Bone marrow (tissue), 2 donors: Measurements from ENCODE around the gene CREM.

Source experiments
- DNase-seq, 2 donors: peaks; one replicate each; lab custom pipeline; 2025; lab: John Stamatoyannopoulos, UW

CREM gene

GRCh38 chr10:35135861-35136260 lies 9.2 kb downstream of the CREM start:
- DNase-seq: no peak

DNA sequence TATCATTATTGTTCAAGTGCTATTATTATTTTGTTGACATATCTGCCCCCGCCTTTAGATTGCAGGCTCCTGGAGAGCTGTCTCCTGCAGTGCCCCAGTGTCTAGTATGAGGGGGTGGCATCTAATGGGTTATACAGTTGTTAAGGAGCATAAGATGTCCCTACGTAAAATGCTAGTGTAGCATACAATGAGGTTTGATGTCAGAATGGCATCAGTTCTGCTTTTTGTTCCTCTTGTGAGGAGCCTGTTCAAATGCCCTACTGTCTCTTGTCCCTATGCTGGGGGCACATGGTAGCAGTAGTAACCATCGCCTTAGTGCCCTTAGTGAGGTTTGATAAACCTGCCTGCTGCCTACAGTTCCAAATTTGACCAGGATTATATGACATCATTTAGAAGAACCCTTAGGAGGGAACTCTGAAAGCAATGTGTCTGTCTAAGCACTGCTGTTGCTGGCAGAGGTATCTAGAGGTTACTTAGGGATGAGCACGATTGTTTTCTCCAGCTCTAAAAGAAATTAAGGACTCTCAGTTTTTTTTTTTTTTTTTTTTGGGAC lies 9.7 kb downstream of the CREM start:
- no peak for DNase-seq

DNA sequence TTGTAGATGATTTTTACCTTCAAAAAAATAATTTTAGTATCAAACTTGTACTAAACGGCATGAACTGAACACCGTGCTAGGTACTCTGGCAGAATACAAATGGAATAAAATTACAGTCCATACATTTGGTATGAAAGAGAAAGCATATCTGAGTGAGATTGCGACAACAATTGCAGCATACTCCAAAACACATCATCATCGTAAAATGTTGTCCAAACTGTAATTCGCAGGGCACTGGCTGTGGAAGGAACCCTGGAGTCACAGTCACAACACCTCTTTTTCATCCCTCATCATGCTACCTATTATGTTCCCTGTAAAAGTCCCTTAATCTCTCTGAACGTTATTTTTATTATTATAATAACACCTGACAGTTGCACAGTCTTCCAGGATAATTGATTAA lies 13.5 kb downstream of the CREM start:
- no peak for DNase-seq

- no peak for DNase-seq
Observed at GRCh38 chr10:35140727-35141126, 14.1 kb downstream of the CREM start.

DNA sequence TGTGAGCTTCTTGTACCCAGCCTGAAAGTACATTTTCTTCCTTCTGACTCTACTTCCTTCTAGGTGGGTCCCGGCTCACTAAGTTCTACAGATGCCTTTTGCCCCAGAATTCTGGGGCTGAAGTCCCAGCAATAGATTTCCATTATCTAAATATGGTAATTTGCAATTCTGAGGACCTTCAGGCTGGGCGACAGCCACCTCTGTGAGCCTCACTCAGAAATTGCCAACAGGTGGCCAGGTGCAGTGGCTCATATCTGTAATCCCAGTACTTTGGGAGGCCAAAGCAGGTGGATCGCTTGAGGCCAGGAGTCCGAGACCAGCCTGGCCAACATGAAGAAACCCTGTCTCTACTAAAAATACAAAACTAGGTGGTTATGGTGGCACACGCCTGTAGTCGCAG lies 23.7 kb downstream of the CREM start:
- no peak for DNase-seq

DNA sequence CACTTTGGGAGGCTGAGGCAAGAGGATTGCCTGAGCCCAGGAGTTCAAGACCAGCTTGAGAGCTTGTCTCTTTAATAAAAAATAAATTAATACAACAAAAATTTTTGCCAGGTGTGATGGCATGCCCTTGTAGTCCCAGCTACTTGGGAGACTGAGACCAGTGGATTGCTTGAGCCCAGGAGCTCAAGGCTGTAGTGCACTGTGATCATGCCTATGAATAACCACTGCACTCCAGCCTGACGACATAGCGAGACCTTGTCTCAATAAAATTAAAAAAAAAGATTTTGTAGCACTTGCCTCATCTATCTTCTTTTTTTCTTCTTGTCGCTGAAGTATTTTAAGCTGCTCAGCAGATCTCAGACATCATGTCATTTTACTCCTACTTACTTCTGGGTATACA lies 26.3 kb downstream of the CREM start:
- DNase-seq: no peak

- no peak for DNase-seq
Observed at GRCh38 chr10:35153716-35154115, 27.1 kb downstream of the CREM start.

GRCh38 chr10:35160743-35161142 lies 34.1 kb downstream of the CREM start:
- no peak for DNase-seq

GRCh38 chr10:35161906-35162305 lies 35.3 kb downstream of the CREM start:
- DNase-seq: no peak

DNA sequence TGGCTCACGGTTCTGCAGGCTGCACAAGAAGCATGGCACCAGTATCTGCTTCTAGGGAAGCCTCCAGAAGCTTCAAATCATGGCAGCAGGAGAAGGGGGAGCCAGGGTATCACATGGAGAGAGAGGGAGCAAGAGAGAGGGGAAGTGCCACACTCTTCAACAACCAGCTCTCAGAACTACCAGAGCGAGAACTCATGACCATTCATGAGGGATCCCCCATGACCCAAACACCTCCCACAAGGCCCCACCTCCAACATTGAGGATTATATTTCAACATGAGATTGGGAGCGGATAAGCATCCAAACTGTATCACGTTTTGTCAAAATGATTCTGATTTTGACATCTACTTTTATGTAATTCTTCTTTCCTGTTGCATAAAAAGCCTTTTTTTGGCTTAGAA lies 38.5 kb downstream of the CREM start:
- DNase-seq: no peak

GRCh38 chr10:35165811-35166210 lies 39.2 kb downstream of the CREM start:
- DNase-seq: no peak

DNA sequence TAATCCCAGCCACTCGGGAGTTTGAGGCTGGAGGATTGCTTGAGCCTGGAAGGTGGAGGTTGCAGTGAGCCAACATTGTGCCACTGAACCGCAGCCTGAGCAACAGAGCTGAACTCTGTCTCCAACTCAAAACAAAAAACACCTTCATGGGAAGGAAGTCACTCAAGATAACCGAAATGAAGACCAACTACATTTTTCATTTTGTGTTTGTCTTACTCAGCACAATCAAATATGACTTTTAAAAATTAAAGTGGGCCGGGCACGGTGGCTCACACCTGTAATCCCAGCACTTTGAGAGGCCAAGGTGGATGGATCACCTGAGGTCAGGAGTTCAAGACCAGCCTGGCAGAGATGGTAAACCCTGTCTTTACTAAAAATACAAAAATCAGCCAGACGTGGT lies 40.0 kb downstream of the CREM start:
- DNase-seq: no peak

- no peak for DNase-seq
Observed at GRCh38 chr10:35167342-35167741, 40.7 kb downstream of the CREM start.

DNA sequence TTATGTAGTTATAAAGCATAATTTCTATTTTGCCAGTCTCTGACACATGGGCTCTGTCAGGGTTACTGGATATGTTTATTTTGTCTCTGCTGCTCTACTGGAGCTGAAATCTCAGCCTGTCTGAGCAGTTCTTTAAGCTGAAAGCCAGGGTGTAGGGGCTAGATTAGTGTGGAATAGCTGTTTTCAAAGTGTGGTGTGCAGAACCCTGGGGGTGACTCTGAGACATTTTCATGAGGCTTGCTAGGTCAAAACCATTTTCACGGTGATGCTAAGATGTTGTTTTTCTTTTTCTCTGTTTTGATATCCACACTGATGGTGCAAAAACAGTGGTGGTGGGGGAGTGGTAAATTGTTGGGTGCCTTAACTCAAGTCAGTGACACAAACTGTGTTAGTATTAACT lies 45.5 kb downstream of the CREM start:
- no peak for DNase-seq

GRCh38 chr10:35172574-35172973 lies 45.9 kb downstream of the CREM start:
- DNase-seq: no peak

DNA sequence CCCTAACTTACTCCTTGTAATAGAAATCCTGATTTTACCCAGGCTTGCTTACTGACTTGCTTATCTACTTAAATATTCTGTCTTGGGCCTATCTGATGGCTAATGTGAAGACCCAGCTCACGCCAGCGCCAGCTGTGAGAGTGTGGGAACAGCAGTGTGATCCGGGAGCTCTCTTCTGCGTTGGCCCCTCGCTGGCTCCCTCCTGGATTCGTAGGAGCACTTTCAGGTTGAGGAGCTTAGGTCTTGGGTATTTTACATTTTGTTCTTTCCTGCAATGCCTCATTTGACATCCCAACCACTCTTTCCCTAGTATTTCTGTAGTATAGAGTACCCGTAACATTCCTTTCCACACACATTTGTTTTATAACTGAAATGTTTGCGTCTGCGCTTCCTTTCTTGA lies 51.7 kb downstream of the CREM start:
- no peak for DNase-seq

DNA sequence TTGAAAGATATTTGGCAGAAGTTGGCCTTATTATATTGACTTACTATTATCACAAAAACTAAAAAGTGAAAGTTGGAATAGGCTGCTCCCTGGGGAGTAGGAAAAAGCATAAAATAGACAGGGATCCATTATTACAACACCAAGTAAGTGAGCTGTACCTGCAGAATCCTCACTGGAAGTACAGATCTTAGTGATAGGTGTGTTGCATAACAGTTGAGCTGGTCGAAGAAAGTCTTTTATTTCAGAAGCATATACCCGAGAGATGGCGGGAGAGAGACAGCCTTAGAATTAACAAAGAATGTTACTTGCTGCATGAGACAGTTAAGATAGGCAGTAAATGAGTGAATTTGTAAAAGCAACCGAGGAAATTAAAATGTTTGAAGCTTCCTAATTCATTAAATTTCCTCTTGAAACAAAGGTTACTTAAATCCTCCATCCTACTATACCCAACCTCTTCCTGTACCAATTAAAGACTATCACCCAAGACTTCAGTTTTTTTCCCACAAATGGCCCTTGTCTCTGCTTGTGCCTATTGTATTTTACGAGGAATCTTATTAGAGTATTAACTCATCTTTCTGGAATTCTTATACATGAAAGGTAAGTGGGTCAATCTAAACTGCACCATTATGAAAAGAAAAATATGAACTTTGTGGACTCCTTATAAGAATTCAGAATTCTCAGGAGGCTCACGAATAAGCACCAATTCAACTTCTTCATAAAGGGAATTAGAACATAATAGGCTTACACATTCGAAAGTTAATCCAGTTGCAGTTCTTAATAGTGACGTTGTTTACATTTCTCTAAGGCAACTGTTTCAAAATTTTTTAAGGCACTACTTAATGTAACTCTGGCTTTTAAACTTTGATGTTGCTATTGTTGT lies 56.2 kb downstream of the CREM start:
- no peak for DNase-seq

DNA sequence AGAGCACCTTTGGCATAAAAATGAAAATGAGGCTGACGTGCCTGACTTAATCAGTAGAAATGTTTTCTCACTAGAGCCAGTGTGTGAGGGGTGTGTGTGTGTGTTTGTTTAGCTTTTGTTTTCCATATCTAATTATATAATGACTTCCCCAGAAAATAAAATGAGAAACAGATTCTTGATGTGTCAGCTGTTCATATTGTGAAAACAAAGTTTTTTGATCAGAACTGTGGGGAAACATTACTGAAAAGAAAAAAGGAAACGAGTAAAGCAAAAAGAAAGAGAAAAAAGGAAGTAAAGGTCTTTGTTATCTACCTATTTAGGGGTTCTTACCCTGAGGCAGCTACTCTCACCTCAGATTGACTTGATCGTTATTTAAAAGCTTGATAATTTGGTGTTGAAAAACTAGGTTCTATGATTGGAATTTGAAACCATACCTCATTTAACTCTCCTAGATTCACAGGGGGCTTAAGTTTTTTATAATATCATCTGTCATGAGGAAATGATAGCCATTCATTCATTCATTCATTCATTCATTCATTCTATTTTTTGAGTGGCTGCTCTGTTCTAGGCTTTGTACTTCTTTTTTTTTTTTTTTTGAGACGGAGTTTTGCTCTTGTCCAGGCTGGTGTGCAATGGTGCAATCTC lies 58.0 kb downstream of the CREM start:
- no peak for DNase-seq

DNA sequence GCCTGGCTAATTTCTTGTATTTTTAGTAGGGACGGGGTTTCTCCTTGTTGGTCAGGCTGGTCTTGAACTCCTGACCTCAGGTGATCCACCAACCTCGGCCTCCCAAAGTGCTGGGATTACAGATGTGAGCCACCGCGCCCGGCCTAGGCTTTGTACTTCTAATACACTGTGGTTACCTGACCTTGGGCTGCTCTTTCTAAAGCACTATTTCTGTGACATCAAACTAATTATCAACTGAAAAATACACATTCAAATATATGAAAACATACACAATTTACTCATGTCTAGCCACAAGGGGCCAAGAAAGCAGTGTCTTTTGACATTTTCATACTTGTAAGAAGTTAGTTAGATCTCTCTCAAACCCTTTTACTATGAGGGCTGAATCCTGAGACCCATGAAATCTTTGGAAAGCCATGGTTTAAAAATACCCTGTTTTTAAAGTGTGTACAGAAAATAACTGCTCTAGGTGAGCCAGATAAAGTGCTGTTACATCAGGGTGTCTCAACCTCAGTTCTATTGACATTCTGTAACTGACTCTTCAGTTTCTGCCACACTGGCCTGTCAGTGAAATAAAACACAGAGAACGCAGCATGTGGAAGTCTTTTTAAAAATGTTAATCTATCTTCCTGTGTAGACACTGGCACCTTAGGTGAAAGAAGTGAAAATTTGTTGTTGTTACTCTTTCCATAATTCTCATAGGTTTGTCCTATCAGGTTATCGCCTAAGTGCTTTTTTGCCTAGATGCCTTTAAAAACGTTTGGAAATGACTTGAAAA lies 58.8 kb downstream of the CREM start:
- DNase-seq: no peak

GRCh38 chr10:35188954-35189353 lies 62.3 kb downstream of the CREM start:
- DNase-seq: no peak

DNA sequence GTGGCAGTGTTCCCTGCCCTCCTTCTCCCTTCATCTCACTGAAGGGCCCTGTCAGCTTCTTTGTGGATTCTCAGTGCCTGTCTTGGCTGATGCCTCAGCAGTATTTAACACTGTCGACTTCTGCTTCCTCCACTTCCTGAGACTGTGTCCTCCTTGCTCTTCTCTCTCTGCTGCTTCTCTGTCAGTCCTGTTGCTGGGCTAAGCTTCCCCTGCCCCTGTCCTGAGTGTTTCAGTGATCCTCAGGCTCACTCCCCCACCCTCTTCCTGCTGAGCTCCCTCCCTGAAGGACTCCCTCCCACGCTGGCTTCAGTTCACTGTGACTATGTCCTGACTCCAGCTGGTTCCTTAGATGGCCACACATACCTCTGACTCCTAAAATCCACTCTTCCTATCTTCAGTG lies 64.9 kb downstream of the CREM start:
- DNase-seq: peak in 1 of 2 donors; percentile 80

DNA sequence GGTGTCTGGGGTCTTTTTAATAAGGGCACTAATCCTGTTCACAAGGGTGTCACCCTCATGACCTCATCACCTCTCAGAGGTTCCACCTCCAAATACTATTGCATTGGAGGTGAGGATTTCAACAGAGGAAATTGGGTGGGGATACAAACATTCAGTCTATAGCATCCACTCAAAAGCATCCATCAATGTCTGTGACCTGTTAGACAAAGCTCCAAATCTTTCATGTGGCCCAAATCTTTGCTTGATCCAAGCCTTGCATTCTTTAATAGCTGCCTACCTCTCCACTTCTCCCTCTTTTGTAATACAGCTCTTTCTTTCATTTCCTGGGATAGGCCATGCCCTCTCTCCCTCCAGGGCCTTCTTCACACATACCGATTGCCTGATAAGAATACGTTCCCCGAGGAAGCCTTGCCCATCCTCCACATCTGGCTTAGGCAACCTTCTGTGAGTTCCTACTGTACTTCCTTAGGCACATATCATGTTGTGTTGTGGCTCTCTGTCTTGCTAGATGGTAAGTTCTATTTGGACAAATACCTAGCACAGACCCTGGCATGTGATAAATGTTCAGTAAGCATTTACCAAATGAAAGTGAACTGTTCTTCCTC lies 66.1 kb downstream of the CREM start:
- no peak for DNase-seq
